Neuronal stem cell (in vitro differentiated cells): Measurements from ENCODE around the gene LYPD5.
A peak's percentile ranks its signal among the peaks of the same experiment; 100 is the strongest.
"Not testable (repeated sequence)": the region's sequence is repeated elsewhere in the genome, so short reads cannot be mapped to it uniquely, and the experiment has no call there.

Experiments used
- DNase-seq: peaks from one replicate; pipeline ENCODE4 v3.0.0-alpha.2; 2013; ENCODE audit warnings: low spot score
- H2AFZ ChIP-seq: one replicate; pipeline ENCODE4 v1.6.1; 2013; ENCODE audit warnings: mild to moderate bottlenecking, low read length, inconsistent platforms
- H2AK5ac ChIP-seq: 2 replicates; pipeline ENCODE4 v1.6.1; 2013; ENCODE audit warnings: low read depth, mild to moderate bottlenecking, inconsistent platforms, low read length, moderate library complexity, mixed read lengths
- H2BK120ac ChIP-seq: 2 replicates; pipeline ENCODE4 v1.6.1; 2013; ENCODE audit warnings: low read depth, mild to moderate bottlenecking, inconsistent platforms, low read length, moderate library complexity, mixed read lengths
- H2BK12ac ChIP-seq: one replicate; pipeline ENCODE4 v1.6.1; 2013; ENCODE audit warnings: low read length, inconsistent platforms
- H2BK15ac ChIP-seq: 2 replicates; pipeline ENCODE4 v1.6.1; 2013; ENCODE audit warnings: mild to moderate bottlenecking, low read length, inconsistent platforms, mixed read lengths
- H2BK5ac ChIP-seq: one replicate; pipeline ENCODE4 v1.6.1; 2013; ENCODE audit warnings: inconsistent platforms, mild to moderate bottlenecking, low read length, moderate library complexity
- H3K14ac ChIP-seq: one replicate; pipeline ENCODE4 v1.6.1; 2013; ENCODE audit warnings: low read length, inconsistent platforms
- H3K18ac ChIP-seq: 2 replicates; pipeline ENCODE4 v1.6.1; 2013; ENCODE audit warnings: low read length, inconsistent platforms
- H3K23ac ChIP-seq: 2 replicates; pipeline ENCODE4 v1.6.1; 2013; ENCODE audit warnings: low read depth, mild to moderate bottlenecking, mixed read lengths, low read length, inconsistent platforms; ENCODE audit not compliant: poor library complexity
- H3K27ac ChIP-seq: replicated peaks from 3 replicates; pipeline ENCODE4 v1.5.1; 2013; ENCODE audit warnings: low read length, inconsistent platforms
- H3K27me3 ChIP-seq, 3 experiments: 2 replicates each; pipeline ENCODE4 v1.6.1; 2013; ENCODE audit warnings: low read length in 3 of 3, mild to moderate bottlenecking in 2 of 3, inconsistent platforms in 1 of 3, low read depth in 1 of 3, mixed read lengths in 1 of 3, moderate library complexity in 1 of 3; ENCODE audit not compliant: control insufficient read depth in 3 of 3, insufficient read depth in 3 of 3
- H3K36me3 ChIP-seq, 2 donors: replicated peaks in 1 of 2; 2 replicates each; pipeline ENCODE4 v1.6.1; 2013; ENCODE audit warnings: low read length in 2 of 2; ENCODE audit not compliant: control insufficient read depth in 2 of 2, insufficient read depth in 2 of 2
- H3K4ac ChIP-seq: 2 replicates; pipeline ENCODE4 v1.6.1; 2013; ENCODE audit warnings: inconsistent platforms, mild to moderate bottlenecking, low read length, moderate library complexity
- H3K4me1 ChIP-seq, 2 donors: 1 replicate in 1 of 2; 2 replicates in 1 of 2; pipeline ENCODE4 v1.6.1; 2013; ENCODE audit warnings: low read length in 2 of 2, low read depth in 1 of 2; ENCODE audit not compliant: control insufficient read depth in 2 of 2, insufficient read depth in 1 of 2
- H3K4me2 ChIP-seq: one replicate; pipeline ENCODE4 v1.6.1; 2013; ENCODE audit warnings: mild to moderate bottlenecking, low read length, inconsistent platforms; ENCODE audit not compliant: insufficient read depth, poor library complexity, severe bottlenecking
- H3K4me3 ChIP-seq, 2 donors: 2 replicates each; pipeline ENCODE4 v1.5.1; 2013; ENCODE audit warnings: low read length in 2 of 2, mild to moderate bottlenecking in 2 of 2, inconsistent platforms in 1 of 2, moderate library complexity in 1 of 2
- H3K79me1 ChIP-seq: one replicate; pipeline ENCODE4 v1.6.1; 2013; ENCODE audit warnings: low read depth, mild to moderate bottlenecking, inconsistent platforms, low read length, moderate library complexity
- H3K9ac ChIP-seq: one replicate; pipeline ENCODE4 v1.6.1; 2013; ENCODE audit warnings: mild to moderate bottlenecking, low read depth, low read length, inconsistent platforms; ENCODE audit not compliant: poor library complexity
- H3K9me3 ChIP-seq, 2 donors: replicated peaks in 1 of 2; 2 replicates each; pipeline versions ENCODE3 to v1.6.1; 2013; ENCODE audit warnings: low read length in 2 of 2, mild to moderate bottlenecking in 2 of 2, inconsistent platforms in 1 of 2, low read depth in 1 of 2, mixed read lengths in 1 of 2, moderate library complexity in 1 of 2; ENCODE audit not compliant: control insufficient read depth in 2 of 2, insufficient read depth in 1 of 2
- H4K8ac ChIP-seq: one replicate; pipeline ENCODE4 v1.6.1; 2013; ENCODE audit warnings: low read depth, mild to moderate bottlenecking, inconsistent platforms, low read length, moderate library complexity
- H4K91ac ChIP-seq: one replicate; pipeline ENCODE4 v1.6.1; 2013; ENCODE audit warnings: low read length, low read depth, mild to moderate bottlenecking, inconsistent platforms; ENCODE audit not compliant: poor library complexity
- WGBS, 2 donors: extraction: QIAGEN DNeasy Blood & Tissue Kit; methylation state at CpG; one replicate each; pipeline ENCODE4 v1.1.7; 2013; ENCODE audit warnings: missing lambda C conversion rate in 2 of 2, mixed read lengths in 1 of 2; ENCODE audit not compliant: insufficient read length in 2 of 2, insufficient replicate concordance in 1 of 2; ENCODE audit errors: extremely low coverage in 2 of 2; 5-methylcytosine and 5-hydroxymethylcytosine counted together

Gene LYPD5

GRCh38 chr19:43817454-43817853, 15.2 kb upstream of the LYPD5 start:
- H3K36me3 ChIP-seq, H2AFZ ChIP-seq, H2BK120ac ChIP-seq, H3K27ac ChIP-seq, H3K79me1 ChIP-seq, H3K4ac ChIP-seq, H3K23ac ChIP-seq, H4K91ac ChIP-seq, DNase-seq, H3K4me1 ChIP-seq, H3K27me3 ChIP-seq, H3K4me3 ChIP-seq, H3K9me3 ChIP-seq, H3K4me2 ChIP-seq, H2BK15ac ChIP-seq, H3K9ac ChIP-seq, H4K8ac ChIP-seq, H2BK12ac ChIP-seq, H3K14ac ChIP-seq, H2AK5ac ChIP-seq, H2BK5ac ChIP-seq, H3K18ac ChIP-seq: not testable (repeated sequence)
- WGBS, 2 donors, result no CpG with 5 or more reads among the region's 1 CpG

- Histone ChIP-seq H2BK5ac (no peak overlapping the region), H3K4me2 (no peak overlapping the region), H3K14ac (no peak overlapping the region), H2BK120ac (no peak overlapping the region), H3K27me3 (peaks cover 0 to 2% (median 0%) of the 10 kb centered on the region in 3 experiments), H3K23ac (no peak overlapping the region), H3K9me3 (peaks cover 0 to 3% of the 10 kb centered on the region in 2 donors), H3K18ac (no peak overlapping the region), H3K79me1 (no peaks in the 10 kb centered on the region), H2AFZ (no peak overlapping the region), H4K8ac (no peak overlapping the region), H3K4me3 (no peak overlapping the region), H2BK12ac (no peak overlapping the region), H2BK15ac (no peak overlapping the region), H3K36me3 (no peaks in the 10 kb centered on the region), H4K91ac (no peak overlapping the region), H3K9ac (no peak overlapping the region), H3K4me1 (no peaks in the 10 kb centered on the region), H2AK5ac (no peak overlapping the region), H3K27ac (no peak overlapping the region), H3K4ac (no peak overlapping the region)
- DNase-seq, result no peak
- WGBS, 2 donors, result no CpG with 5 or more reads among the region's 5 CpGs
Observed at GRCh38 chr19:43814663-43815352, 12.6 kb upstream of the LYPD5 start.

- H3K9ac ChIP-seq, result no peak overlapping the region
- H2BK5ac ChIP-seq, result no peak overlapping the region
- no peak overlapping the region for H4K8ac ChIP-seq
- no peak overlapping the region for H2BK15ac ChIP-seq
- H2BK12ac ChIP-seq, result no peak overlapping the region
- H3K4ac ChIP-seq, result no peak overlapping the region
- H3K79me1 ChIP-seq, result no peaks in the 10 kb centered on the region
- no peaks in the 10 kb centered on the region for H3K4me1 ChIP-seq
- H2BK120ac ChIP-seq, result no peak overlapping the region
- no peak overlapping the region for H3K23ac ChIP-seq
- H3K18ac ChIP-seq, result no peak overlapping the region
- H3K36me3 ChIP-seq, result no peaks in the 10 kb centered on the region
- no peak overlapping the region for H3K27ac ChIP-seq
- peaks cover 0 to 2% (median 0%) of the 10 kb centered on the region in 3 experiments for H3K27me3 ChIP-seq
- H2AK5ac ChIP-seq, result no peak overlapping the region
- no peak overlapping the region for H4K91ac ChIP-seq
- H3K4me3 ChIP-seq, result no peak overlapping the region
- DNase-seq, result no peak
- no peak overlapping the region for H2AFZ ChIP-seq
- H3K14ac ChIP-seq, result no peak overlapping the region
- H3K4me2 ChIP-seq, result no peak overlapping the region
- no peaks in the 10 kb centered on the region for H3K9me3 ChIP-seq
- WGBS, 2 donors, result no CpG with 5 or more reads among the region's 6 CpGs
Observed at GRCh38 chr19:43812688-43813087, 10.4 kb upstream of the LYPD5 start.

GRCh38 chr19:43812259-43812658, 10.0 kb upstream of the LYPD5 start:
- Histone ChIP-seq H3K4me3 (no peak overlapping the region), H3K79me1 (no peaks in the 10 kb centered on the region), H2AFZ (no peak overlapping the region), H3K27me3 (peaks cover 0 to 2% (median 0%) of the 10 kb centered on the region in 3 experiments), H2BK120ac (no peak overlapping the region), H4K8ac (no peak overlapping the region), H2BK12ac (no peak overlapping the region), H3K4me1 (no peaks in the 10 kb centered on the region), H2BK5ac (no peak overlapping the region), H2AK5ac (no peak overlapping the region), H4K91ac (no peak overlapping the region), H3K9ac (no peak overlapping the region), H3K23ac (no peak overlapping the region), H3K36me3 (no peaks in the 10 kb centered on the region), H3K18ac (no peak overlapping the region), H3K4ac (no peak overlapping the region), H3K14ac (peak overlapping the region; percentile 38), H2BK15ac (no peak overlapping the region), H3K27ac (no peak overlapping the region), H3K9me3 (no peaks in the 10 kb centered on the region), H3K4me2 (no peak overlapping the region)
- no CpG with 5 or more reads among the region's 1 CpG for WGBS, 2 donors
- DNase-seq, result no peak
